Keratinocyte (primary cell): ENCODE measurements around the gene CENPU. TPM values are rescaled to one million over a fixed set of nuclear protein-coding genes. Genes with fewer than 3 reads are reported as not detected.

Experiments
- DNase-seq: peaks from one replicate; pipeline ENCODE4 v3.0.0-alpha.2; 2011; ENCODE audit warnings: low read depth, missing footprints, low spot score
- FAIRE-seq: peaks from 2 replicates; lab custom pipeline; 2011; peaks lifted over from hg19 to GRCh38; lab: Jason Lieb, UNC
- H2AFZ ChIP-seq: 2 replicates; pipeline ENCODE4 v1.6.0; 2012; ENCODE audit warnings: low read length, control low read depth, inconsistent platforms; ENCODE audit not compliant: control insufficient read depth
- H3K27ac ChIP-seq: 2 replicates; pipeline ENCODE4 v1.5.1; 2011; ENCODE audit warnings: low read length; ENCODE audit not compliant: control insufficient read depth, insufficient read depth
- H3K27me3 ChIP-seq: 3 replicates; pipeline ENCODE4 v1.6.0; 2011; ENCODE audit warnings: low read length; ENCODE audit not compliant: control insufficient read depth, insufficient read depth; ENCODE audit errors: extremely low read depth
- H3K36me3 ChIP-seq, 2 experiments: 2 replicates in 1 of 2; 3 replicates in 1 of 2; pipeline ENCODE4 v1.5.1; 2011; ENCODE audit warnings: low read length in 2 of 2, mild to moderate bottlenecking in 1 of 2; ENCODE audit not compliant: control insufficient read depth in 2 of 2, insufficient read depth in 2 of 2; ENCODE audit errors: extremely low read depth in 1 of 2
- H3K4me1 ChIP-seq: 3 replicates; pipeline ENCODE4 v1.5.1; 2011; ENCODE audit warnings: low read length; ENCODE audit not compliant: control insufficient read depth, insufficient read depth; ENCODE audit errors: extremely low read depth
- H3K4me2 ChIP-seq: 3 replicates; pipeline ENCODE4 v1.6.0; 2011; ENCODE audit warnings: low read depth, low read length; ENCODE audit not compliant: control insufficient read depth, insufficient read depth; ENCODE audit errors: extremely low read depth
- H3K4me3 ChIP-seq, 3 experiments: fragments of 200-600 bp in 1 of 3; sonication (generic) in 1 of 3; 2 replicates in 2 of 3; 3 replicates in 1 of 3; pipeline ENCODE4 v1.5.1; 2011 to 2016; ENCODE audit warnings: low read length in 3 of 3, mild to moderate bottlenecking in 3 of 3, control low read depth in 2 of 3, inconsistent platforms in 1 of 3, low read depth in 1 of 3, mixed read lengths in 1 of 3, mixed run types in 1 of 3, moderate library complexity in 1 of 3; ENCODE audit not compliant: control insufficient read depth in 2 of 3, insufficient read depth in 2 of 3; ENCODE audit errors: extremely low read depth in 1 of 3
- H3K79me2 ChIP-seq: 2 replicates; pipeline ENCODE4 v1.6.0; 2012; ENCODE audit warnings: low read length; ENCODE audit not compliant: control insufficient read depth, insufficient read depth
- H3K9ac ChIP-seq: 3 replicates; pipeline ENCODE4 v1.6.0; 2011; ENCODE audit warnings: low read length; ENCODE audit not compliant: control insufficient read depth, insufficient read depth; ENCODE audit errors: extremely low read depth
- H3K9me1 ChIP-seq: 3 replicates; pipeline ENCODE4 v1.6.0; 2011; ENCODE audit warnings: low read length; ENCODE audit not compliant: control insufficient read depth, insufficient read depth; ENCODE audit errors: extremely low read depth
- H3K9me3 ChIP-seq: 2 replicates; pipeline ENCODE4 v1.5.1; 2012; ENCODE audit warnings: low read depth, low read length; ENCODE audit not compliant: control insufficient read depth
- H4K20me1 ChIP-seq: 3 replicates; pipeline ENCODE4 v1.6.0; 2011; ENCODE audit warnings: low read length; ENCODE audit not compliant: control insufficient read depth, insufficient read depth; ENCODE audit errors: extremely low read depth
- CTCF ChIP-seq, 3 experiments: IDR thresholded peaks in 1 of 3; conservative IDR thresholded peaks in 1 of 3; optimal IDR thresholded peaks in 1 of 3; 2 replicates in 2 of 3; 3 replicates in 1 of 3; pipeline versions ENCODE3 to v1.5.1; 2011; ENCODE audit warnings: low read length in 3 of 3, mild to moderate bottlenecking in 3 of 3, moderate library complexity in 2 of 3, control low read depth in 1 of 3, inconsistent platforms in 1 of 3; ENCODE audit not compliant: insufficient read depth in 2 of 3; ENCODE audit errors: extremely low read depth in 1 of 3
- EZH2 ChIP-seq: IDR thresholded peaks from one replicate; pipeline ENCODE4 v1.6.1; 2012; ENCODE audit warnings: inconsistent platforms, mild to moderate bottlenecking, low read length, moderate library complexity
- dilution Hi-C: fragments of 300-500 bp; cut with MboI; formaldehyde crosslinking; loops from one replicate; pipeline ENCODE4 v1.7.0; 2020; ENCODE audit warnings: low sequenced_read_pairs; ENCODE audit not compliant: extremely low pct_ligation_motif_present
- polyA plus RNA-seq, 5 experiments: library from polyadenylated mRNA; depleted of rRNA in 3 of 5; stranded (reverse) in 3 of 5; stranded (forward) in 1 of 5; unstranded in 1 of 5; fragments of >200 nt; gene quantifications; 1 replicate in 1 of 5; 2 replicates in 3 of 5; 3 replicates in 1 of 5; pipeline versions ENCODE4 v1.2.1 to v1.2.3, GENCODE V29; 2011 to 2012; ENCODE audit warnings: missing spikeins in 2 of 5, low read depth in 1 of 5, low replicate concordance in 1 of 5

The CENPU gene
- polyA plus RNA-seq, 1 donor (not counting 4 experiments of a cell fraction or from before 2014, with no cell fraction given): 12.5 TPM

DNA sequence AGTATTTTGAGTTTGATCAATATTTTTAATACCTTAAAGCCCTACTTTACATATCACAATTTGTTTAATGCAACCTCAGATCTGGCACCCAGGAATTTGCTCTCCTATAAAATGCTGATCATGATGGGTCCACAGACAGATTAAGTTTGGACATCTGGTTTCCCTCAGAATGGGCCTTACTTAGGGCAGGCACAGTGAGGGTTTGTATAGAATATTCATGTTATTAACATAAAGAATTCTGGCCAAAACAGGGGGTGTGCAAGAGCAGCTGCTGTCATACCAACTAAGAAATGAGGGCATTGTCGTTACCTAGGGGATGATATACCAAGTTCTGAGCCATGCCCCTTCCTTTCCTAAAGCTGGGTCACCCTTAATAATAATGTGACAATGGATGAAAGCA, 37.5 kb upstream of the CENPU start:
- no peak for TF ChIP-seq CTCF (optimal IDR thresholded peaks at IDR 0.05 in 1 of 3, IDR thresholded peaks at IDR 0.05 in 1 of 3, conservative IDR thresholded peaks at IDR 0.05 in 1 of 3; ENCODE audit: extremely low read depth in 1 of 3, insufficient read depth in 2 of 3, low read length in 3 of 3)
- no peak for TF ChIP-seq EZH2
- Histone ChIP-seq H3K4me2 (no peak overlapping the region), H2AFZ (no peak overlapping the region), H3K4me3 (no peak overlapping the region), H3K4me1 (no peaks in the 10 kb centered on the region), H3K9me3 (no peaks in the 10 kb centered on the region), H3K79me2 (no peaks in the 10 kb centered on the region), H4K20me1 (no peaks in the 10 kb centered on the region), H3K27me3 (no peaks in the 10 kb centered on the region), H3K27ac (no peak overlapping the region), H3K9ac (no peak overlapping the region), H3K9me1 (no peaks in the 10 kb centered on the region), H3K36me3 (peaks cover 16 to 29% of the 10 kb centered on the region in 2 experiments)
- FAIRE-seq (no peak), DNase-seq (no peak)
- dilution Hi-C loops: no loop called here

GRCh38 chr4:184769141-184769765, 35.4 kb upstream of the CENPU start:
- Histone ChIP-seq H3K79me2 (no peaks in the 10 kb centered on the region), H3K9me3 (no peaks in the 10 kb centered on the region), H4K20me1 (no peaks in the 10 kb centered on the region), H3K9ac (no peak overlapping the region), H2AFZ (no peak overlapping the region), H3K4me1 (no peaks in the 10 kb centered on the region), H3K4me3 (no peak overlapping the region), H3K36me3 (peaks cover 29 to 36% of the 10 kb centered on the region in 2 experiments), H3K27ac (no peak overlapping the region), H3K4me2 (no peak overlapping the region), H3K27me3 (no peaks in the 10 kb centered on the region), H3K9me1 (no peaks in the 10 kb centered on the region)
- DNase-seq (no peak), FAIRE-seq (no peak)
- no peak for TF ChIP-seq CTCF (optimal IDR thresholded peaks at IDR 0.05 in 1 of 3, IDR thresholded peaks at IDR 0.05 in 1 of 3, conservative IDR thresholded peaks at IDR 0.05 in 1 of 3; ENCODE audit: extremely low read depth in 1 of 3, insufficient read depth in 2 of 3, low read length in 3 of 3)
- no peak for TF ChIP-seq EZH2
- dilution Hi-C loops: no loop called here
